H9 (cell line): ENCODE measurements around the gene KANK4. TPM values are rescaled to one million over a fixed set of nuclear protein-coding genes. Genes with fewer than 3 reads are reported as not detected.

ENCODE experiments used
- DNase-seq: peaks from one replicate; pipeline ENCODE4 v3.0.0-alpha.2; 2017
- H2AFZ ChIP-seq: one replicate; pipeline ENCODE4 v1.6.1; 2013; ENCODE audit warnings: mild to moderate bottlenecking, low read length, control low read depth, moderate library complexity
- H2AK5ac ChIP-seq: 2 replicates; pipeline ENCODE4 v1.6.1; 2013; ENCODE audit warnings: low read length, control low read depth, mixed read lengths; ENCODE audit not compliant: insufficient read length
- H2BK120ac ChIP-seq: one replicate; pipeline ENCODE4 v1.6.1; 2013; ENCODE audit warnings: low read depth, mild to moderate bottlenecking, low read length, control low read depth, inconsistent platforms; ENCODE audit not compliant: poor library complexity, severe bottlenecking
- H2BK12ac ChIP-seq: 2 replicates; pipeline ENCODE4 v1.6.1; 2013; ENCODE audit warnings: low read length, control low read depth, mixed read lengths, low read depth; ENCODE audit not compliant: insufficient read length
- H2BK15ac ChIP-seq: 2 replicates; pipeline ENCODE4 v1.6.1; 2013; ENCODE audit warnings: low read depth, low read length, control low read depth
- H2BK20ac ChIP-seq: one replicate; pipeline ENCODE4 v1.6.1; 2013; ENCODE audit warnings: low read depth, mild to moderate bottlenecking, low read length, control low read depth, inconsistent platforms; ENCODE audit not compliant: poor library complexity, severe bottlenecking
- H2BK5ac ChIP-seq: 2 replicates; pipeline ENCODE4 v1.6.1; 2013; ENCODE audit warnings: low read length, control low read depth, mixed read lengths; ENCODE audit not compliant: insufficient read length
- H3K14ac ChIP-seq: 2 replicates; pipeline ENCODE4 v1.6.1; 2013; ENCODE audit warnings: low read length, control low read depth; ENCODE audit not compliant: insufficient read depth
- H3K18ac ChIP-seq: 2 replicates; pipeline ENCODE4 v1.6.1; 2013; ENCODE audit warnings: low read depth, mild to moderate bottlenecking, mixed read lengths, low read length, control low read depth; ENCODE audit not compliant: insufficient read length
- H3K23ac ChIP-seq: 2 replicates; pipeline ENCODE4 v1.6.1; 2013; ENCODE audit warnings: low read length, control low read depth, mixed read lengths, low read depth; ENCODE audit not compliant: insufficient read length
- H3K23me2 ChIP-seq: 2 replicates; pipeline ENCODE4 v1.6.1; 2013; ENCODE audit warnings: low read depth, mild to moderate bottlenecking, mixed read lengths, low read length, control low read depth; ENCODE audit not compliant: insufficient read length, poor library complexity, severe bottlenecking
- H3K27ac ChIP-seq: 2 replicates; pipeline ENCODE4 v1.5.1; 2013; ENCODE audit warnings: low read length, control low read depth, mixed read lengths, low read depth; ENCODE audit not compliant: insufficient read length
- H3K27me3 ChIP-seq: 2 replicates; pipeline ENCODE4 v1.6.1; 2013; ENCODE audit warnings: low read length, control low read depth, inconsistent platforms; ENCODE audit not compliant: insufficient read depth
- H3K4ac ChIP-seq: 2 replicates; pipeline ENCODE4 v1.6.1; 2013; ENCODE audit warnings: low read depth, mild to moderate bottlenecking, control low read depth, inconsistent platforms, low read length, moderate library complexity
- H3K4me1 ChIP-seq: 2 replicates; pipeline ENCODE4 v1.6.1; 2013; ENCODE audit warnings: low read length, control low read depth, inconsistent platforms; ENCODE audit not compliant: insufficient read depth
- H3K4me2 ChIP-seq: 2 replicates; pipeline ENCODE4 v1.6.1; 2013; ENCODE audit warnings: low read length, control low read depth, mixed read lengths; ENCODE audit not compliant: insufficient read length, insufficient read depth
- H3K56ac ChIP-seq: 2 replicates; pipeline ENCODE4 v1.6.1; 2013; ENCODE audit warnings: low read depth, mild to moderate bottlenecking, mixed read lengths, low read length, control low read depth; ENCODE audit not compliant: insufficient read length
- H3K79me1 ChIP-seq: 2 replicates; pipeline ENCODE4 v1.6.1; 2013; ENCODE audit warnings: low read depth, mild to moderate bottlenecking, moderate library complexity, low read length, control low read depth, inconsistent platforms; ENCODE audit not compliant: insufficient read depth, poor library complexity, severe bottlenecking
- H3K79me2 ChIP-seq: 2 replicates; pipeline ENCODE4 v1.6.1; 2013; ENCODE audit warnings: low read length, control low read depth, inconsistent platforms; ENCODE audit not compliant: insufficient read depth
- H3K9ac ChIP-seq: 2 replicates; pipeline ENCODE4 v1.6.1; 2013; ENCODE audit warnings: low read length, control low read depth, mixed read lengths; ENCODE audit not compliant: insufficient read length; ENCODE audit errors: extremely low read depth
- H3K9me3 ChIP-seq: one replicate; pipeline ENCODE4 v1.6.1; 2013; ENCODE audit warnings: low read depth, low read length, inconsistent platforms; ENCODE audit not compliant: control insufficient read depth
- H3T11ph ChIP-seq: one replicate; pipeline ENCODE4 v1.6.1; 2013; ENCODE audit warnings: mild to moderate bottlenecking, low read length, control low read depth, inconsistent platforms
- H4K20me1 ChIP-seq: one replicate; pipeline ENCODE4 v1.6.1; 2013; ENCODE audit not compliant: control insufficient read depth, insufficient read length, insufficient read depth
- H4K5ac ChIP-seq: 2 replicates; pipeline ENCODE4 v1.6.1; 2013; ENCODE audit warnings: low read depth, mild to moderate bottlenecking, mixed read lengths, low read length, control low read depth; ENCODE audit not compliant: insufficient read length
- H4K8ac ChIP-seq: replicated peaks from 2 replicates; pipeline ENCODE4 v1.6.1; 2013; ENCODE audit warnings: low read length, control low read depth, mixed read lengths, low read depth; ENCODE audit not compliant: insufficient read length
- H4K91ac ChIP-seq: 2 replicates; pipeline ENCODE4 v1.6.1; 2013; ENCODE audit warnings: low read depth, mild to moderate bottlenecking, moderate library complexity, mixed read lengths, low read length, control low read depth; ENCODE audit not compliant: insufficient read length
- H3K27ac Mint-ChIP-seq, 3 experiments: 2 replicates in 2 of 3; 3 replicates in 1 of 3; pipeline ENCODE4 v1.8.0; 2020 to 2021; ENCODE audit warnings: mixed read lengths in 3 of 3, mild to moderate bottlenecking in 1 of 3, moderate library complexity in 1 of 3
- H3K27me3 Mint-ChIP-seq: 2 replicates; pipeline ENCODE4 v1.8.0; 2021; ENCODE audit warnings: low read depth, mild to moderate bottlenecking, moderate library complexity, mixed read lengths
- H3K36me3 Mint-ChIP-seq, 3 experiments: 2 replicates in 2 of 3; 3 replicates in 1 of 3; pipeline ENCODE4 v1.8.0; 2020 to 2021; ENCODE audit warnings: low read depth in 3 of 3, mixed read lengths in 3 of 3; ENCODE audit not compliant: insufficient read depth in 1 of 3
- H3K4me1 Mint-ChIP-seq, 2 experiments: 2 replicates each; pipeline ENCODE4 v1.8.0; 2020; ENCODE audit warnings: mixed read lengths in 2 of 2
- H3K4me3 Mint-ChIP-seq, 2 experiments: 2 replicates in 1 of 2; 3 replicates in 1 of 2; pipeline ENCODE4 v1.8.0; 2020 to 2021; ENCODE audit warnings: mild to moderate bottlenecking in 2 of 2, mixed read lengths in 2 of 2, moderate library complexity in 1 of 2
- H3K9me3 Mint-ChIP-seq, 2 experiments: 2 replicates in 1 of 2; 3 replicates in 1 of 2; pipeline ENCODE4 v1.8.0; 2020; ENCODE audit warnings: mild to moderate bottlenecking in 2 of 2, mixed read lengths in 2 of 2, moderate library complexity in 1 of 2
- WGBS: extraction: QIAGEN DNeasy Blood & Tissue Kit; methylation state at CpG from one replicate; pipeline ENCODE4 v1.1.7; 2013; ENCODE audit warnings: missing lambda C conversion rate, low lambda C conversion rate, mixed read lengths; ENCODE audit not compliant: insufficient read length; ENCODE audit errors: extremely low coverage; 5-methylcytosine and 5-hydroxymethylcytosine counted together
- total RNA-seq: library from RNA; stranded (reverse); gene quantifications from 2 replicates; pipeline ENCODE4 v1.2.1, GENCODE V29; 2021
- TF ChIP-seq, protein P1 (sequence below): fragments of 200-600 bp; sonication (generic); conservative IDR thresholded peaks from 3 replicates; pipeline ENCODE4 v1.8.0; 2021; ENCODE audit warnings: antibody characterized with exemption, mild to moderate bottlenecking

The KANK4 gene
- total RNA-seq, 1 experiment from 2014 or later: 0.15 TPM

GRCh38 chr1:62288662-62289061 lies 30.6 kb downstream of the KANK4 start:
- no peaks in the 10 kb centered on the region; a peak in 1 of 5 replicates for H3K9me3 Mint-ChIP-seq
- no peaks in the 10 kb centered on the region for H3K23me2 ChIP-seq
- H3K23ac ChIP-seq: no peak overlapping the region
- H4K20me1 ChIP-seq: no peaks in the 10 kb centered on the region
- H3K4me1 Mint-ChIP-seq: peaks cover 24 to 27% of the 10 kb centered on the region in 2 experiments
- no peak overlapping the region for H3K9ac ChIP-seq
- no peak overlapping the region for H2BK20ac ChIP-seq
- H2AK5ac ChIP-seq: no peak overlapping the region
- no peaks in the 10 kb centered on the region for H3K36me3 Mint-ChIP-seq
- no peak overlapping the region for H3K4ac ChIP-seq
- H3K18ac ChIP-seq: no peak overlapping the region
- no peak overlapping the region for H4K91ac ChIP-seq
- no peak overlapping the region for H3T11ph ChIP-seq
- no peak overlapping the region for H2BK12ac ChIP-seq
- H3K4me2 ChIP-seq: no peak overlapping the region
- H4K5ac ChIP-seq: no peak overlapping the region
- H4K8ac ChIP-seq: no peak overlapping the region
- H3K27ac ChIP-seq: no peak overlapping the region
- no peak overlapping the region for H3K4me3 Mint-ChIP-seq
- no peak overlapping the region for H3K14ac ChIP-seq
- peaks cover 32% of the 10 kb centered on the region; the same call in 1 of the 2 replicates for H3K27me3 ChIP-seq
- H2BK5ac ChIP-seq: no peak overlapping the region
- H2AFZ ChIP-seq: no peak overlapping the region
- H3K79me2 ChIP-seq: no peaks in the 10 kb centered on the region
- H3K56ac ChIP-seq: no peak overlapping the region
- peaks cover 8% of the 10 kb centered on the region; the same call in 1 of the 2 replicates for H3K4me1 ChIP-seq
- H2BK15ac ChIP-seq: no peak overlapping the region
- TF ChIP-seq, protein P1, sequence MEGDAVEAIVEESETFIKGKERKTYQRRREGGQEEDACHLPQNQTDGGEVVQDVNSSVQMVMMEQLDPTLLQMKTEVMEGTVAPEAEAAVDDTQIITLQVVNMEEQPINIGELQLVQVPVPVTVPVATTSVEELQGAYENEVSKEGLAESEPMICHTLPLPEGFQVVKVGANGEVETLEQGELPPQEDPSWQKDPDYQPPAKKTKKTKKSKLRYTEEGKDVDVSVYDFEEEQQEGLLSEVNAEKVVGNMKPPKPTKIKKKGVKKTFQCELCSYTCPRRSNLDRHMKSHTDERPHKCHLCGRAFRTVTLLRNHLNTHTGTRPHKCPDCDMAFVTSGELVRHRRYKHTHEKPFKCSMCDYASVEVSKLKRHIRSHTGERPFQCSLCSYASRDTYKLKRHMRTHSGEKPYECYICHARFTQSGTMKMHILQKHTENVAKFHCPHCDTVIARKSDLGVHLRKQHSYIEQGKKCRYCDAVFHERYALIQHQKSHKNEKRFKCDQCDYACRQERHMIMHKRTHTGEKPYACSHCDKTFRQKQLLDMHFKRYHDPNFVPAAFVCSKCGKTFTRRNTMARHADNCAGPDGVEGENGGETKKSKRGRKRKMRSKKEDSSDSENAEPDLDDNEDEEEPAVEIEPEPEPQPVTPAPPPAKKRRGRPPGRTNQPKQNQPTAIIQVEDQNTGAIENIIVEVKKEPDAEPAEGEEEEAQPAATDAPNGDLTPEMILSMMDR: no peak
- no peaks in the 10 kb centered on the region for H3K9me3 ChIP-seq
- H3K79me1 ChIP-seq: no peaks in the 10 kb centered on the region
- WGBS: no CpG with 5 or more reads among the region's 4 CpGs
- no peak overlapping the region for H2BK120ac ChIP-seq
- no peak overlapping the region for H3K27ac Mint-ChIP-seq
- no peak for DNase-seq
- H3K27me3 Mint-ChIP-seq: peaks cover 87% of the 10 kb centered on the region
